Activated CD4-positive, CD25-positive, alpha-beta regulatory T cell treated with anti-CD3 and anti-CD28 coated beads, Interleukin-2, amount 50 U/mL, for 72 hours (primary cell): ENCODE results near the gene KCNK10.

Experiments used
- DNase-seq: peaks from one replicate; pipeline ENCODE4 v3.0.0; 2021

Gene KCNK10, protein sequence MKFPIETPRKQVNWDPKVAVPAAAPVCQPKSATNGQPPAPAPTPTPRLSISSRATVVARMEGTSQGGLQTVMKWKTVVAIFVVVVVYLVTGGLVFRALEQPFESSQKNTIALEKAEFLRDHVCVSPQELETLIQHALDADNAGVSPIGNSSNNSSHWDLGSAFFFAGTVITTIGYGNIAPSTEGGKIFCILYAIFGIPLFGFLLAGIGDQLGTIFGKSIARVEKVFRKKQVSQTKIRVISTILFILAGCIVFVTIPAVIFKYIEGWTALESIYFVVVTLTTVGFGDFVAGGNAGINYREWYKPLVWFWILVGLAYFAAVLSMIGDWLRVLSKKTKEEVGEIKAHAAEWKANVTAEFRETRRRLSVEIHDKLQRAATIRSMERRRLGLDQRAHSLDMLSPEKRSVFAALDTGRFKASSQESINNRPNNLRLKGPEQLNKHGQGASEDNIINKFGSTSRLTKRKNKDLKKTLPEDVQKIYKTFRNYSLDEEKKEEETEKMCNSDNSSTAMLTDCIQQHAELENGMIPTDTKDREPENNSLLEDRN

GRCh38 chr14:88323086-88323522, at the start of gene KCNK10:
KCNK10 (minus strand) TSS chr14:88323269; CDS start chr14:88322798, 471 bp downstream.
- DNase-seq: no peak

GRCh38 chr14:88369496-88369895, 46.4 kb upstream of the KCNK10 start:
- DNase-seq: no peak

DNA sequence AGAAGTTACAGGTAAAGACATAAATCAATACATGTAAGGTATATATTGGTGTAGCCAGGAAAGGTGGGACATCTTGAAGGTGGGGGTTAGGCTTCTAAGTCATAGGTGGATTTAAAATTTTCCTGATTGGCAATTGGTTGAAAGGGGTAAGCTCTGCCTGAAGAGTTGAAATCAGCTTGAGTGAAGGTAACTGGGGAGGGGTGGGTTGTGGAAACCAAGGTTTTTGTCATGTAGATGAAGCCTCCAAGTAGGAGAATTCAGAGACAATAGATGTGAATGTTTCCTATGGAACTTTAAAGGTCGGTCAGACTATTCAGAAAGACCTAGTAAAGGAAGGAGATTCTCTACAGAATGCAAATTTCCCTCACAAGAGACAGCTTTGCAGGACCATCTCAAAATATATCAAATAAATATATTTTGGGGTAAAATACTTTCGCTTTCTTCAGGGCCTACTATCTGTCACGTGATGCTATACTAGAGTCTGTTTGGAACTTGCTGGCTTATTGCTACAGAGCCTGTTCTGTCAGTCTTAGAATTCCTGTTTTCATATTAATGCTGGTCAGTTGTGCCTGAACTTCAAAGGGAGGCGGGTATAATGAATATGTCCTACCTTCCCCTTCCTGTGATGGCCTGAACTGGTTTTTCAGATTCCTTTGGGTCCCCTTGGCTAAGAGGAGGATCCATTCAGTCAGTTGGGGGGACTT, 41.8 kb upstream of the KCNK10 start:
- DNase-seq: no peak

- no peak for DNase-seq
Measured at GRCh38 chr14:88363644-88364043, 40.6 kb upstream of the KCNK10 start.

DNA sequence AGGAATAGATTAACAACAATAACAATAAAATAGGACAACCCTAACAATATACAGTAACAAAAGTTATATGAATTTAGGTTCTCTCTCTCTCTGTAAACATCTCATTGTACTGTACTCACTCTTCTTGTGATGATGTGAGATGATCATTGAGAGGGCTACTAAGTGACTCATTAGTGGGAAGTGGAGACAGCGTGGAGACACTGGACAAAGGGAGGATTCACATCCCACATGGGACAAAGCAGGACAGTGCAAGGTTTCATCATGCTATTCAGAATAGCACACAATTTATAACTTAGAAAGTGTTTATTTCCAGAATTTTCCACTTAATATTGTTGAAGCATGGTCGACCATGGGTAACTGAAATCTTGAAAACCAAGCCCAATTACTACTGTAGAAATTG, 36.4 kb upstream of the KCNK10 start:
- DNase-seq: no peak

DNA sequence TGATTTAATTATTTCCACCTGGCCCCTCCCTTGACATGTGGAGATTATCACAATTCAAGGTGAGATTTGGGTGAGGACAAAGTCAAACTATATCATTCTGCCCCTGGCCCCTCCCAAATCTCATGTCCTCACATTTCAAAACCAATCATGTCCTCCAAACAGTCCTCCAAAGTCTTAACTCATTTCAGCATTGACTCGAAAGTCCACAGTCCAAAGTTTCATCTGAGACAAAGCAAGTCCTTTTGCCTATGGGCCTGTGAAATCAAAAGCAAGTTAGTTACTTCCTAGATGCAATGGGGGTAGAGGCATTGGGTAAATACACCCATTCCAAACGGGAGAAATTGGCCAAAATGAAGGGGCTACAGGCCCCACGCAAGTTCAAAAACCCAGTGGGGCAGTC, 31.3 kb upstream of the KCNK10 start:
- DNase-seq: no peak

- DNase-seq: no peak
Measured at GRCh38 chr14:88352698-88353097, 29.6 kb upstream of the KCNK10 start.

- no peak for DNase-seq
Measured at GRCh38 chr14:88351966-88352691, 29.1 kb upstream of the KCNK10 start.

DNA sequence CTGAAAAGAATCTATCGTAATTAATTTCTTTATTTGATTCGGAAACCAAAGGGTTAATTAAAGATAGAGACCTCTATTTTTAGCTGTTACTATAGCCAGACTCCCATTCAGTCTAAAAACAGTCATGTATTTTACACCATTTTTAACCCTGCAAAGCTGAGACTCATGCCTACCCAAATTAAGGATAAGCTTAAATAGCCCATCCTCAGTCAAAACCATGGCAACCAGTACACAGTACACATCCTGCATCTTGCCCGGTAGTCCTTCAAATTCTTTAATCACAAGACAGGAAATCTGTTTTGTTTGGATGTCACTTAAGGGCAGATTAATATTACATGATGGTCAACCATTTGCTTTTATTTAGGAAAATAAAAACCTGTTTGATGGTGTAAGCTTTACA, 25.5 kb upstream of the KCNK10 start:
- no peak for DNase-seq

DNA sequence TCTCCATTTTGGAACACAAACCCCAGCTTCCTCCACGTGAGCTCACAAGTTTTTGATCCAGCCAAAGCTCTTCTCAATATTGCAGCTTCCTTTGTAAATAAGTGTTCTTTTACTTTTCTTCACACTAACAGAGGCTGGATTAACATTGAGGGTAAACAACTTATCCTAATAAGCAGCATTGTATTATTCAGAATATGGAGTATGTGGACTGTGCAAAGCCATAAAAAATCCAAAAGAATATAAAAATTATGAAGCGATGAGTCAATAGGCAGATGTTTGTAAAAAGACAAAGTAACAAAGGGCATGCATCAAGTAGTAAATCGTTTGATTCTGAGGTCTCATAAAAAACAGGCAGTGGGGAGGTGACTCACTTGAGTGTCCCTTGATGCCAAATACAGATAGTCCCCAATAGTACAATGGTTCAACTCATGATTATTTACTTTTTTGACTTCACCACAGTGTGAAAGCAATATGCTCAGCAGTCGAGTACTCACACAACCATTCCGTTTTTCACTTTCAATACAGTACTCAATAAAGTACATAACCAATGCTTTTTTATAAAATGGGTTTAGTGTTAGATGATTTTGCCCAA, 23.1 kb upstream of the KCNK10 start:
- no peak for DNase-seq

GRCh38 chr14:88342980-88343379, 19.9 kb upstream of the KCNK10 start:
- DNase-seq: no peak

DNA sequence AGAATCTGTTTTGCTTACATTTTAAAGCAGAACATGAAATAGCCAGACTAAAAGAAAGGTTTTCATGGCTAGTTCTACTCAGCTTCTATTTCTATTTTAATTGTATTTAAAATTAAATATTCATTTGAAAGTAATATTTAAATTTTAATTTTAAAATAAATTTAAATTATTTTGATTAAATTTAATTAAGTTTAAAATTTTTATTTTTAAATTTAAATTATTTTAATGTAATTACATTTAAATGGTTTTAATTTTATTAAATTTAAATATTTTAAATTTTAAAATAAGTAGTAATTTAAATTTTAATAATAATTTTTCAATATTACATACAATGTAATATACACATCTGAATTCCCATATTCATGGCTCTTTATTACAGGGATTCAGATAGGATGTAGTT, 17.3 kb upstream of the KCNK10 start:
- DNase-seq: no peak

GRCh38 chr14:88333036-88333435, 10.0 kb upstream of the KCNK10 start:
- no peak for DNase-seq

- no peak for DNase-seq
Measured at GRCh38 chr14:88327497-88327896, 4.4 kb upstream of the KCNK10 start.

- DNase-seq: no peak
Measured at GRCh38 chr14:88326352-88327103, 3.5 kb upstream of the KCNK10 start.

- no peak for DNase-seq
Measured at GRCh38 chr14:88325883-88326282, 2.8 kb upstream of the KCNK10 start.

DNA sequence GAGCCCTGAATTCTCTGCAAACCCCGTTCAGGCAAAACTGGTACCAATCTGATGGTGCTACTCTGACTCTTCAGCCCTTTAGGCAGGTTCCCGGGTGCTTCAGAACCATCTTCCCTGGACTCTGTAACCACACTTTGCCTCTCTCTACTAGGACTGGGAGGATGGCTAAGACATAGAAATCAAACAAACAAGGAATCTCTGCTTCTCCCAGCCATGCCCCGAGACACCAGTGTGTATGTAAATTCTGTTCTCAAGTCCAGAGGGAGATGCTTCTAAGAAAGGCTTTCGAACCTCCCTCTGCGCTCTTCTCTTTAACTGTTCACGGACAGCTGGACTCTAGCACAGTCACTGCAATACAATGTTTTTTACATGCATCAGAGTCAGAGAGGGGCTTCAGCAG, 1.9 kb upstream of the KCNK10 start:
- no peak for DNase-seq

- DNase-seq: no peak
Measured at GRCh38 chr14:88324491-88324890, 1.4 kb upstream of the KCNK10 start.

DNA sequence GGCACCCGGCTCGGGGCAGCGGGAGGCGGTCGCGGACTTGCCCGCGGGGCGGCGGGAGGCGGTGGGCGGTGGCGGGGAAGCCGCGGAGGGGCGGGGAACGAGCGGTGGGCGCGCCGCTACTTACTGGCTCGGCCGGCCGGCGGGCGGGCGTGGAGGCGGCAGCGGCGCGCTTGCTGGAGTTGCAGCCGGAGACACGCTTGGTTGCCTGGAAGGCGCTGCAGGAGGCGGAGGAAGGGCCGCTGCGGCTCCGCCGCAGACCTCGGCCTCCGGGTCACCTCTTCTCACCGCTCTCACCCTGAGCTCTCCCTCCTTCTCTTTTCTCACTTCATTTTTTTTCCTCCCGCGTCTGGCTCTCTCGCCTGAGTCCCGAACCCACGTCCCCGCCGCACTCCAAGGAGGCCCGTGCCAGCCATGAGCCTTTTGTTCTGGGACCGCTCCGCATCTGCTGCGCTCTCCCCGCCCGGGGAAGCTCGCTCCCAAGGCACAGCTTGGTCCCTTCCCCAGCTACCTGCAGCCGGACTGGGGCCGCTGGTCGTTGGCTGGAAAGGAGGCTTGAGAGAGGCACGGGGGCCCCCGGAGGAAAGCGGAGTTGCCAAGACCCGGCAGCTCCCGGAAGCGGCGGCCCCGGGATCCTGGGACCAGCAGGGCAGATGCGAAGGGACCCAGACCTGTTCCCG, 592 bp upstream of the KCNK10 start:
- no peak for DNase-seq

GRCh38 chr14:88322504-88323085, 474 bp downstream of the KCNK10 start:
- no peak for DNase-seq
